Stimulated activated naive CD8-positive, alpha-beta T cell treated with anti-CD3 and anti-CD28 coated beads, Interleukin-15, amount 100 ng/mL, for 72 hours (primary cell): ENCODE data around the gene GLDC.
"Not testable (repeated sequence)": the region's sequence is repeated elsewhere in the genome, so short reads cannot be mapped to it uniquely, and the experiment has no call there.

Source experiments
- ATAC-seq: fragments of 150-1000 bp; cut with Tn5 transposase; 2 replicates; pipeline ENCODE4 v1.10.0; 2021; ENCODE audit warnings: mild to moderate bottlenecking, moderate library complexity
- DNase-seq, 2 donors: peaks; one replicate each; pipeline ENCODE4 v3.0.0; 2021 to 2022
- H3K27ac Mint-ChIP-seq, 2 donors: one replicate each; pipeline ENCODE4 v1.8.0; 2022; ENCODE audit warnings: mild to moderate bottlenecking in 2 of 2, mixed read lengths in 2 of 2, moderate library complexity in 2 of 2
- H3K27me3 Mint-ChIP-seq: one replicate; pipeline ENCODE4 v1.8.0; 2022; ENCODE audit warnings: mixed read lengths
- H3K4me1 Mint-ChIP-seq: one replicate; pipeline ENCODE4 v1.8.0; 2022; ENCODE audit warnings: mild to moderate bottlenecking, mixed read lengths
- H3K4me3 Mint-ChIP-seq, 2 donors: one replicate each; pipeline ENCODE4 v1.8.0; 2022; ENCODE audit warnings: mild to moderate bottlenecking in 2 of 2, mixed read lengths in 2 of 2, moderate library complexity in 1 of 2
- H3K9me3 Mint-ChIP-seq, 2 donors: one replicate each; pipeline ENCODE4 v1.8.0; 2022; ENCODE audit warnings: mixed read lengths in 2 of 2

GLDC gene

DNA sequence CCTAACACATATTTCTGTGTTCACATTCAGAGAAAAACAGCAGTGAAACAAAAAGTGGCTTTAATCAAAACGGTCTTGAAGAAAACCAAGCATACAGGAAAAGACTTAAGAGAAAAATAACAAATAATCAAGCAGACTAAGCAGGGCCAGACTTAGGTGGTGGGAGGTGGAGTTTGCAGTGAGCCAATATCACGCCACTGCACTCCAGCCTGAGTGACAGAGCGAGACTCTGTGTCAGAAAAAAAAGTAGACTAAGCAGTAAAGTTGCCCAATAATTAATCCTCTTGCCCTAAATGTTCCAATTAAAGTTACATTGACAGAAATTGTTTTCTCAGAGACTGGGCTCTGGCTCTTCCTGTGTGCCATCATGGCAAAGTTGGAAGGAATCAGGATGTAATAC is 26.6 kb upstream of the GLDC start:
- H3K27me3 Mint-ChIP-seq: no peaks in the 10 kb centered on the region
- DNase-seq (no peak), ATAC-seq (no peak)
- H3K27ac Mint-ChIP-seq: no peak overlapping the region
- H3K4me1 Mint-ChIP-seq: no peaks in the 10 kb centered on the region
- H3K4me3 Mint-ChIP-seq: no peak overlapping the region
- H3K9me3 Mint-ChIP-seq: no peaks in the 10 kb centered on the region

DNA sequence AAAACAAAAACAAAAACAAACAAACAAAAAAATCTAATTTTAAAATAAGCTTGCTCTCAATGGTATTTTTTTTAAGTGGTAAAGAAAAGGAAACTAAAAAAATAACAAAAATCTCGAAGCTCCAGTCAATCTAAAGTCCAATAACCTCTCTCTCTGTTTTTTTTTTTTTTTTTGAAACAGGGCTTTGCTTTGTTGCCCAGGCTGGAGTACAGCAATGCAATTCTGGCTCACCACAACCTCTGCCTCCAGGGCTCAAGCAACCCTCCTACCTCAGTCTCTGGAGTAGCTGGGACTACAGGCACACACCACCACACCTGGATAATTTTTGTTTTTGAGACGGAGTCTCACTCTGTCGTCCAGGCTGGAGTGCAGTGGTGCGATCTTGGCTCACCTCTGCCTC is 25.9 kb upstream of the GLDC start:
- H3K27me3 Mint-ChIP-seq: no peaks in the 10 kb centered on the region
- no peaks in the 10 kb centered on the region for H3K4me1 Mint-ChIP-seq
- no peaks in the 10 kb centered on the region for H3K9me3 Mint-ChIP-seq
- H3K4me3 Mint-ChIP-seq: no peak overlapping the region
- DNase-seq (no peak), ATAC-seq (no peak)
- H3K27ac Mint-ChIP-seq: no peak overlapping the region

DNA sequence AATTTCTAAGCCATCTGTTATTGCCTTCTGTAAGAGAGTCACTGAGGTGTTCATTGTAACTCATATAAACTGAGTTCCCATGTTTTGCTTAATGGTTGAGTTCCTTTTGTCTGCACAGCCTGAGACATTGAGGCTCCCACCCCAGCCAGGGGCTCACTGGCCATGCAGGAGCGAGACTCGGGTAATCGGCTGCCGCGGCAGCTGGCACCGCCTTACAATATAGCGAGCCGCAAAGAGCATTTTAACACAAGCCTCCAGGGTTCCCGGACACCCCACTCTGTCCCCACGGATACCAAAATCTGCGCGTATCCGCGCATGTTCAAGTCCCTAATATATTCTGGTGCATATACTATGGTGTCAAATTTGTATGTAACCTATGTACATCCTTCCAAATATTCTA is 24.4 kb upstream of the GLDC start:
- DNase-seq (no peak), ATAC-seq (no peak)
- no peaks in the 10 kb centered on the region for H3K27me3 Mint-ChIP-seq
- no peak overlapping the region for H3K27ac Mint-ChIP-seq
- H3K9me3 Mint-ChIP-seq: no peaks in the 10 kb centered on the region
- no peak overlapping the region for H3K4me3 Mint-ChIP-seq
- H3K4me1 Mint-ChIP-seq: no peaks in the 10 kb centered on the region

DNA sequence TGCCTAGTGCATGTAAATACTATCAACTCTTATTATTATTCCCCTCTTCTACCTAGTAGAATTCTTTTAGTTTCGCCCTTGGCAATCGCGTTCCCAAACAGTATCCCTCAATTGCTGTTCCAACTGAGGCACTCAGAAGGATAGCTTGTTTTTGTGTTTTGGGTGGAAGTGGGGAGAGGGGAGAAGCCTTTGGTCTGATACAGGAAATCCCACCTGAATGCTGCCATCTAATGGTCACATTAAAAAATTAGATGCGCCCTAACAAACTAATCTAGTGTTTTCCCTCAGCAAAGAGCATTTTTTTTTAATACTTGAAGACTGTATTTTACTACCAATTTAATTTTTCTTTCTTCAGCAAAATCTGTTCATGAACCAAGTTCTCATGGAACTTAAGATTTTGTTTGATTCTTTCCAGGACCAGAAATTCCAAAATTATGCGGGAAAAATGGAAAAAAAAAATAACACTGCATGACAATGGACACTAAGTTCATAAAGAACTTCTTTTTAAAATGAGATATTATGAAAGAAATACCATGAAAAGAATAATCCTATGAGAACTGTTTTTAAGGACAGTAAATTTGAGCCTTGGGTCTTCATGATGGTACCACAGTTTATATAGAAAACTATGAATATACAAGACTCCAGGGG is 22.2 kb upstream of the GLDC start:
- no peak overlapping the region for H3K27ac Mint-ChIP-seq
- no peaks in the 10 kb centered on the region for H3K4me1 Mint-ChIP-seq
- no peaks in the 10 kb centered on the region for H3K9me3 Mint-ChIP-seq
- H3K4me3 Mint-ChIP-seq: no peak overlapping the region
- no peaks in the 10 kb centered on the region for H3K27me3 Mint-ChIP-seq
- DNase-seq: no peak
- no peak for ATAC-seq

DNA sequence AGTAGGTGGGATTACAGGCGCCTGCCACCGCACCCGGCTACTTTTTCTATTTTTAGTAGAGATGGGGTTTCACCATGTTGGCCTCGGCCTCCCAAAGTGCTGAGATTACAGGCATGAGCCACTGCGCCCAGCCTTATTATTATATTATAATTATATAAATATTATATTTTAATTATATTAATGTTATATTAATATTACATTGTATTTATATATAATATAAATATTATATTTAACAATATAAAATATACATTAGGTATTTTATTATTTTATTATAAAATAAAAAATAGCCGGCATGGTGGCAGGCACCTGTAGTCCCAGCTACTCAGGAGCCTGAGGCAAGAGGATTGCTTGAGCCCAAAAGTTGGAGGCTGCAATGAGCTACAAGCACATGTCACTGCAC is 21.6 kb upstream of the GLDC start:
- no peaks in the 10 kb centered on the region for H3K9me3 Mint-ChIP-seq
- no peak for ATAC-seq
- no peak overlapping the region for H3K4me3 Mint-ChIP-seq
- no peak overlapping the region for H3K27ac Mint-ChIP-seq
- H3K27me3 Mint-ChIP-seq: no peaks in the 10 kb centered on the region
- H3K4me1 Mint-ChIP-seq: no peaks in the 10 kb centered on the region
- no peak for DNase-seq

DNA sequence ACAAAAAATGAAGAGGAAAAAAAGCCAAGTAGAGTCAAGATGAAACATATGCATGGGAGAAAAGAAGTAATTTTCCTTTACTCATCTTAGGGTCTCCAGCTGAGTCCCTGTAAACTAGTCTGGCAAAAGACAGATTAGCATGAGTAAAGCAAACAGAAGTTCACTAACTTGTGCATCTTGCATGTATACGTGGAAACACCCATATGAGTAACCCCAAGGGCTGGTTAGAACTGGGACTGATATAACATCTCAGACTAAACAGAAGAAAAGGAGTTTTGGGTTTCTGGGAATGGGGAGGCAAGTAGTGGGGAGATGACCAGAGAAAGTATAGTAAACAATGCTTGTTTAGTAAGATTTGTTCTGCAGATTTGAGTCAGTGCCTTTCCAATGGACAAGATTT is 20.1 kb upstream of the GLDC start:
- H3K4me3 Mint-ChIP-seq: no peak overlapping the region
- no peak overlapping the region for H3K27ac Mint-ChIP-seq
- H3K4me1 Mint-ChIP-seq: no peaks in the 10 kb centered on the region
- H3K27me3 Mint-ChIP-seq: no peaks in the 10 kb centered on the region
- DNase-seq (no peak), ATAC-seq (no peak)
- H3K9me3 Mint-ChIP-seq: no peaks in the 10 kb centered on the region

DNA sequence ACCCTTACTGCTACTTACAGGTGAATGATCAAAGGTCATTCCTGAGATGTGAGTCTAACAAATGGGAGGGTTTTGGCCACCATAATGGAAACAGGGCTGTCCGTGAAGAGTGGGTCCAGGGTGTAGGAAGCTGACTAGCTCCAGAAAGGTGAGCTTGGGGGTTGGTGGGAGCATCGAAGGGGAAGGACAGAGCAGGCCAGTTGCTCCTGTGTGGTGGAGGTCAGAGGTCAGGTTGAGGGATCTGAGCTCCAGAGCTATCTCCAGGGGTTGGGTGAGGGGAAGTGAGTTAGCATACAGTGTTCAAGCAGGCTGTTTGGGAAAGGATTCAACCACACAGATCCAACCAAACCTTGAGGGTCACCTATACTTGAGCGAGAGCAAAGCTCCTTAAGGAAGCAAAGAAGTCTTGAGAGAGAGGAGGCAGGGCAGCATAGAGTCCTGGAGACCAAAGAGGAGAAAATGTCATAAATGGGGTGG is 18.7 kb upstream of the GLDC start:
- Mint-ChIP-seq H3K4me3 (no peak overlapping the region), H3K27me3 (no peaks in the 10 kb centered on the region), H3K4me1 (no peaks in the 10 kb centered on the region), H3K9me3 (no peaks in the 10 kb centered on the region), H3K27ac (peak overlapping the region; percentile 3 to 80)
- ATAC-seq: no peak
- no peak for DNase-seq

DNA sequence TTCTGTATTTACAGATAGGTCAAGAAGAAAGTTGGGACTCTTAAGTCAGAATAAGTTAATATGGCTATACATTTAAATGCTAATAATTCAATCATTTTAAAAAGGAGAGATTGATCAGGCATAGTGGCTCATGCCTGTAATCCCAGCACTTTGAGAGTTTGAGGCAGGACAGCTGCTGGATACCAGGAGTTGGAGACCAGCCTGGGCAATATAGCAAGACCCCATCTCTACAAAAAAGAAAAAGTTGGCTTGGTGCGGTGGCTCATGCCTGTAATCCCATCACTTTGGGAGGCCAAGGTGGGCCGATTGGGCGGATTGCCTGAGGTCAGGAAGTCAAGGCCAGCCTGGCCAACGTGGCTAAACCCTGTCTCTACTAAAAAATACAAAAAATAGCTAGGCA is 15.0 kb upstream of the GLDC start:
- H3K4me3 Mint-ChIP-seq: no peak overlapping the region
- H3K9me3 Mint-ChIP-seq: no peaks in the 10 kb centered on the region
- H3K27ac Mint-ChIP-seq: no peak overlapping the region
- ATAC-seq (no peak), DNase-seq (no peak)
- H3K27me3 Mint-ChIP-seq: no peaks in the 10 kb centered on the region
- H3K4me1 Mint-ChIP-seq: peaks cover 2% of the 10 kb centered on the region

DNA sequence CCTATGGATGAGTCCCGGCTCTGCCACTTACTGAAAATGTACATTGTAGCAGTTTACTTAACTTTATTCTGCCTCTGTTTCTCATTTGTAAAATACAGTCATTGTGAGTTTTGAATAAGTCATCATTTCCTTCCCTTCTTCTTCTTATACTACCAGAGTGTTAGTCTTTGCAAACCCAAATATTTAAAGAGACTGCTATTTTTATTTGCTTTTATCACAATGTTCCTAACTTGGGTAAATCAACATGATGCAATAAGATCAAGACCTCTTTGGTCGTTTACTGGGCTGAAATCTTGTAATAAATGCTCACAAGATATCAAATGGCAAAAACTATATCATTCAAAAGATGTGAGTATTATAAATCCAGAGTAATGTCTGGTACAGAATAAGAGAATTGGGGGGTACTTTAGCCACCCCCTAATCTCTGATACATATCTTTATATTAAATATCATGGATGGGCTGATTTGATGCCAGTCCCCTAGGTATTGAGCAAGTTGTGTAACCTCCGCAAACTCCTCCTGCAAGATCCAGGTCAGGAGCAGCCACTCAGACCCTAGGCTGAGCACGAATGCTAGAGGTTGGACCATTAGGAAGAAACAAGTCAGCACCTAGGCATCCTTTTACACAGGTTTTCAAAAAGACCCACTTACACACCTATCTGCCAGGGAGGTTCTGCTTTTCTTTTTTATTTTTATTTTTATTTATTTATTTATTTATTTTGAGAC is 13.3 kb upstream of the GLDC start:
- H3K9me3 Mint-ChIP-seq: no peaks in the 10 kb centered on the region
- DNase-seq: no peak

DNA sequence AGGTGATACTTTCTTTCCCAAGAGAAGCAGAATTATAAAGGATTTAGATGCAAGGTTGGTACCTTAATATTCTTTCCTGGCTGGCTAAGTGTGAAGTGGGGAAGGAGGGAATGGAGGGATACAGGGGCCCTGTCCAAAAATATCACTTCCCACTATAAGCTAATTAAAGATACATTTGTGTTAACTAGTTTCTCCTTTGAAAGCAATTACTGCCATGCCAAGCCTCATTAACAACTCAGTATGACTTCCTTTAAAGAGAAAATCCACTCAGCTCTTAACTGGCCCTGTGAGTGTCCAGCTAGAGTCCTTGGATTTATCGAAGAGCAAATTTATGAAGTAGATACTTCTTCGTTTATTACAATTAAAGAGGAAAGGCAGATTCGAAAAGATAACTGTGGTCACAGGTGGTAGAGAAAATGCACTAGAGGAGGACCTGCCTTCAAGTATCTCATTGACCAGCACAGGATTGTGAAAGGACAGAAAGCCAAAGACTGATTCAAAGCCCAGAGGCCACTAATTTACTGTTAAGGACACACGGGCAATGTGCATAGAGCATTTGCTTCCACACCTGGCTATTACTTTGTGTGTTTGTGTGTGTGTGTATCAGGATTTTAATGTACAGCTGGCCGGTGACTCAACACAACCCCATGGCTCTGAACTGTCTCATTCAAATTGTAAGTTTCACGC is 11.2 kb upstream of the GLDC start:
- Mint-ChIP-seq H3K4me1 (peaks cover 13% of the 10 kb centered on the region), H3K4me3 (no peak overlapping the region), H3K27ac (peak overlapping the region in 1 of 2 donors; percentile 54), H3K27me3 (peaks cover 17% of the 10 kb centered on the region), H3K9me3 (no peaks in the 10 kb centered on the region)
- ATAC-seq: no peak
- no peak for DNase-seq

More for the DNA sequence above, 13.3 kb upstream of the GLDC start:
- ATAC-seq: no peak
- Mint-ChIP-seq H3K4me3 (no peak overlapping the region), H3K4me1 (peaks cover 13% of the 10 kb centered on the region), H3K27ac (no peak overlapping the region), H3K27me3 (peaks cover 4% of the 10 kb centered on the region)

DNA sequence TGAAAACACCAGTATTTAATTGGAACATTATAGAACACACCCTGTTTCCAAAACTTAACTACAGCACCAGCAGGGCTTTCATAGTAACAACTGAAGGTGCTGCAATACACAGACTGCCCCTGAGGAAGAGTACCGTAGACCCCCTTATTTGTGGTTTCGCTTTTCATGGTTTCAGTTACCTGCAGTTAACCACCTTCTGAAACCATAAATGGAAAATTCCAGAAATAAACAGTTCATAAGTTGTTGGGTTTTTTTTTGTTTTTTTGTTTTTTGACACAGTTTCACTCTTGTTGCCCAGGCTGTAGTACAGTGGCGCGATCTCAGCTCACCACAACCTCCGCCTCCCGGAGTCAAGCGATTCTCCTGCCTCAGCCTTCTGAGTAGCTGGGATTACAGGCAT is 9.5 kb upstream of the GLDC start:
- peaks cover 13% of the 10 kb centered on the region for H3K4me1 Mint-ChIP-seq
- peak overlapping the region in 1 of 2 donors; percentile 24 for H3K4me3 Mint-ChIP-seq
- ATAC-seq (no peak), DNase-seq (no peak)
- H3K27ac Mint-ChIP-seq: no peak overlapping the region
- no peaks in the 10 kb centered on the region for H3K9me3 Mint-ChIP-seq
- peaks cover 24% of the 10 kb centered on the region for H3K27me3 Mint-ChIP-seq

DNA sequence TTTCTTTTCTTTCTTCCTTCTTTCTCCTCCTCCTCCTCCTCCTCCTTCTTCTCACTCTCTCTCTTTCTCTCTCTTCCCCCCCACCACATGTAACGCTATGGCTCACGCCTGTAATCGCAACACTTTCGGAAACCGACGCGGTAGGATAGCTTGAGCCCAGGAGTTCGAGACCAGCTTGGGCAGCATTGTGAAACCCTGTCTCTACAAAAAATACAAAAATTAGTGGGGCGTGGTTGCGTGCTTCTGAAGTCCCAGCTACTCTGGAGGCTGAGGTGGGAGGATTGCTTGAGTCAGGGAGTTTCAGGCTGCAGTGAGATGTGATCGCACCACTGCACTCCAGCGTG is 736 bp upstream of the GLDC start:
- no peak for ATAC-seq
- Mint-ChIP-seq H3K9me3 (no peaks in the 10 kb centered on the region), H3K4me1 (peaks cover 30% of the 10 kb centered on the region), H3K4me3 (peak overlapping the region; percentile 81 to 89), H3K27ac (peak overlapping the region in 1 of 2 donors; percentile 47), H3K27me3 (peaks cover 93% of the 10 kb centered on the region)
- DNase-seq: no peak

DNA sequence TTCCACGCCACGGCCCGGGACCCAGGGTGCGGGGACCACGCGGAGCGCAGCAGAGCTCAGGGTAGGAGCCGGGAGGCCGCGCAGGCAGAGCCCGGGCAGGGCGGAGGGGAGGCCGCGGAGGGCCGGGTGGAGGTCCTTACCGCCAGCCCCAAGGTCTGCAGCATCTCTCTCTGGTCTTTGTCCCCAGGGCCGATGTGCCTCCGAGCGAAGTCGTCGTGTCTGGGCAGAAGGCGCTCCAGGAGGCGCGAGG is 499 bp downstream of the GLDC start:
- peak in 1 of 2 donors; percentile 12 for DNase-seq
- peak; percentile 73 for ATAC-seq
- H3K27ac Mint-ChIP-seq, H3K9me3 Mint-ChIP-seq: not testable (repeated sequence)
- Mint-ChIP-seq H3K4me3 (peak overlapping the region; percentile 78 to 79), H3K27me3 (peaks cover 99% of the 10 kb centered on the region), H3K4me1 (peaks cover 30% of the 10 kb centered on the region)

DNA sequence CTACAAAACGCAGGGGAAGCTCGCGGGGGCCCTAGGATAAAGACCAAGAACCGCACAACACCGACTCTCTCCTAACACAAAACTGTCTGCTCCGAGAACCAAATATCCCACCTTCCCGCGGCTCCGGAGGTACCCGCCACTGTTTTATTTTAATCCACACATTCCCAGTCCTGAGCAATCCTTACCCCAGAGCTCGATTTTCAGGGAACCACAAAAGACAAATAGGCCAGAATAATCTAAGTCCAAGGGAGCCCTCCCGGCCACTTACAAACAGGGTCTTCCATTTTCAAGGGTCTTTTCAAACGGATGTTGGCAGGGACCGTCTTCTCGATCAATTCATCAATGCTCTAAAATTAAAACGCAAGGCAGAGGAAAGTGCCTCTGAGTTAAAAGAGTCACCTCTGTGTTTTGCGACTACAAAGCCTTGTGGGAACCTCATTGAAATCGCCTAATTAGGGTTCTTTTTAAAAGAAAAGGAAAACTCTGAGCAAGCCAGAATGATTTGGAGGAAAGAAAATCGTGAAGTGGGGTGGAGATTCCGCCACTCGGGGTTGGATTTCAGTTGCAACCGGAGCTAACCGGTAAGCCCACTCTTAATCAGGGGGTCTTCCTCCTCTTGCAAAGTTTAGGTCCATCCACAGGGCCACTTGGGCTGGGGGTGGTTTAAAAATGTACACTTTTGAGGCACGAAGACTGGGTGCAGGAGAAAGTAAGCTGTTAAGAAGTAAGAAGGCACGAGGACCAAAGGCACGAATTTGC is 1.0 kb downstream of the GLDC start:
- no peak for ATAC-seq
- peaks cover 100% of the 10 kb centered on the region for H3K27me3 Mint-ChIP-seq

DNA sequence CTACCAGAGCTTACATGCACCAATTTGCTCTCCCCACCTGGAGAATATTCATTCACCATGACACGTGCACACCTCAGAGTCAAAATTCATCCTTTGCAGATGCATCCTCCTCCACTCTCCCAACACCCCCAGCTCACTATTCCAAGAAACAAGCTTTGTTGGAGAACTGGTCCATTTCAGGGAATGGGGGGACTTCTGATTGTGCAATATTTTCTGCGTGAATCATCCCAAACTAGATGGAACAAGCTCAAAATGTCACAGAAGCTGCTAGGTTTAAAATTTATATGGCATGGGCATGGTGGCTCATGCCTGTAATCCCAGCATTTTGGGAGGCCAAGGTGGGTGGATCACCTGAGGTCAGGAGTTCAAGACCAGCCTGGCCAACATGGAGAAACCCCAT is 3.6 kb downstream of the GLDC start:
- peaks cover 30% of the 10 kb centered on the region for H3K4me1 Mint-ChIP-seq
- H3K27ac Mint-ChIP-seq: no peak overlapping the region
- no peak overlapping the region for H3K4me3 Mint-ChIP-seq
- H3K9me3 Mint-ChIP-seq: no peaks in the 10 kb centered on the region
- H3K27me3 Mint-ChIP-seq: peaks cover 89% of the 10 kb centered on the region
- DNase-seq: no peak
- ATAC-seq: no peak

More for the DNA sequence above, 1.0 kb downstream of the GLDC start:
- Mint-ChIP-seq H3K27ac (no peak overlapping the region), H3K4me1 (peaks cover 30% of the 10 kb centered on the region), H3K9me3 (no peaks in the 10 kb centered on the region), H3K4me3 (peak overlapping the region; percentile 78 to 79)
- no peak for DNase-seq

DNA sequence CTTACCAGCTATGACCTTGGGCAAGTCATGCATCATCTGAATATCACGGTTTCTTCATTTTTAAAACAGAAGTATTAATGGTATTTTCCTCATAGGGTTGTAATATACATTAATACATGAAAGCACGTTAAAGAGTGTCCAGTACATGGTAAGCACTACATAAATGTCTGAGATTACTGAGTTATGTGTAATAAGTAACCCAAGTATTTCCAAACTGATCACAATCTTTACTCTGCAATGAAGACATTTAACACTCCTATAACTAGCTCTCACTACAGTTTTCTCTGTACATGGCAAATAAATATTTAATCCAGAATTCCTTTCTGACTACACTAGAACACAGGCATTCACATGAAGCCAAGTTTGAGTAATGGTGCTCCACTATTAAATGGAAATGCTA is 4.0 kb downstream of the GLDC start:
- peaks cover 30% of the 10 kb centered on the region for H3K4me1 Mint-ChIP-seq
- peaks cover 85% of the 10 kb centered on the region for H3K27me3 Mint-ChIP-seq
- no peak for ATAC-seq
- H3K9me3 Mint-ChIP-seq: no peaks in the 10 kb centered on the region
- no peak for DNase-seq
- no peak overlapping the region for H3K4me3 Mint-ChIP-seq
- H3K27ac Mint-ChIP-seq: no peak overlapping the region
